Measurements from ENCODE around the gene TOMM6. TPM values are rescaled to one million over a fixed set of nuclear protein-coding genes. Genes with fewer than 3 reads are reported as not detected.
A peak's percentile ranks its signal among the peaks of the same experiment; 100 is the strongest.

The TOMM6 gene
- 125 and 201 TPM in 2 replicates for total RNA-seq (2014; rRNA removed; shearing (Covaris generic); ENCODE audit: low replicate concordance)

DNA sequence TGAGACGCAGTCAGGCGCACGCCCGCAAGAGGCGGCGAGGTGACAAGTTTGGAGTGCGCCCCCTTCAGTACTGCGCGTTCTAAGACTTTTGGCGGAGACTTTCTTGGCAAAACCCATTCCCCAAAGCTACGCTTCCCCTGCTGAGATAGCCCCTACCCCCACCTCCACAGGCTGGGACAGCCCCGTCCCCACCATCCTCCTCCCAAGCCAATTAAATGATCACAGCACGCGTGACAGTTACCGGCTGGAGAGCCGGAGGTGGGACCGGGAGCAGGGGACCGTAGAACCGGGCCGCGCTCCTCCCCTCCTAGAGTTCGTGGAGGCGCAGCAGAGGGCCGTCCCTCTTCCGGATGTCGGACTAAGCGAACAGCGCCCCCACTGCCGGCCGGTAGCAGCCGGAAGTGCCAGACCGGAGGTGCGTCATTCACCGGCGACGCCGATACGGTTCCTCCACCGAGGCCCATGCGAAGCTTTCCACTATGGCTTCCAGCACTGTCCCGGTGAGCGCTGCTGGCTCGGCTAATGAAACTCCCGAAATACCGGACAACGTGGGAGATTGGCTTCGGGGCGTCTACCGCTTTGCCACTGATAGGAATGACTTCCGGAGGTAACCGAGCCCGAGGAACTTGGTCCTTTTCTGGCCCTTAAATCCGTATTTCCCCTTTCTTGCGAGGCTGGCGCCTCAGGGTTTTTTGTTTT lies at the start of gene TOMM6:
TOMM6 (plus strand) TSS at position 476 of the 699 bp plus-strand sequence; CDS start at position 480, 4 bp downstream.
- peak; percentile 88 for DNase-seq

DNA sequence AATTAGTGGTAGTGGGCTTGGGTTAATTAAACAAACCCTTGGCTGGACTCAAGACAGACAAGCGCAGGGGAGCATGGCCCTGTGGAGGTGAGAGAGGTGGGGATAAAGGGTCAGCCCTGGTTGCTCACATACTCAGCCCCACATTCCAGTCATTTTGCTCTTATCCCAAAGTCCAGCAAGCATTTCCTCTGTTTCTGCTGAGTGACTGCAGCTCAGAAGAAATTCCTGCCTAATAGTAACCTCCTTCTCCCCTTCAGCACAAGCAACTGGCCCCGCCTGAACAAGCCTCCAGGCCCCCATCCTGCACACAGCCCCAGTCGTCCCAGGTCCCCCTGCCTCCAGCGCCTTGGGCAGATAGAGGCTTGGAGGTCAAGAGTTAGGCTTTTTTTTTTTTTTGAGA lies 48.5 kb upstream of the TOMM6 start:
- H3K9me3 ChIP-seq = no peaks in the 10 kb centered on the region
- no peak overlapping the region for H3K4me3 ChIP-seq
- no peaks in the 10 kb centered on the region for H3K27me3 ChIP-seq
- H3K36me3 ChIP-seq = no peaks in the 10 kb centered on the region
- no peak for DNase-seq

More for the DNA sequence above, at the start of gene TOMM6:
- H3K27me3 ChIP-seq = no peaks in the 10 kb centered on the region
- peaks cover 29% of the 10 kb centered on the region for H3K36me3 ChIP-seq
- H3K4me3 ChIP-seq = peak within 1 kb of the TSS; percentile 96
- H3K9me3 ChIP-seq = no peaks in the 10 kb centered on the region

- no peaks in the 10 kb centered on the region for H3K27me3 ChIP-seq
- no peak overlapping the region for H3K4me3 ChIP-seq
- no peak for DNase-seq
- H3K9me3 ChIP-seq = no peaks in the 10 kb centered on the region
- no peaks in the 10 kb centered on the region for H3K36me3 ChIP-seq
Observed at GRCh38 chr6:41740366-41741162, 46.9 kb upstream of the TOMM6 start.

- Histone ChIP-seq H3K36me3 (no peaks in the 10 kb centered on the region), H3K4me3 (no peak overlapping the region), H3K9me3 (no peaks in the 10 kb centered on the region), H3K27me3 (no peaks in the 10 kb centered on the region)
- DNase-seq = no peak
Observed at GRCh38 chr6:41741625-41742490, 45.6 kb upstream of the TOMM6 start.

DNA sequence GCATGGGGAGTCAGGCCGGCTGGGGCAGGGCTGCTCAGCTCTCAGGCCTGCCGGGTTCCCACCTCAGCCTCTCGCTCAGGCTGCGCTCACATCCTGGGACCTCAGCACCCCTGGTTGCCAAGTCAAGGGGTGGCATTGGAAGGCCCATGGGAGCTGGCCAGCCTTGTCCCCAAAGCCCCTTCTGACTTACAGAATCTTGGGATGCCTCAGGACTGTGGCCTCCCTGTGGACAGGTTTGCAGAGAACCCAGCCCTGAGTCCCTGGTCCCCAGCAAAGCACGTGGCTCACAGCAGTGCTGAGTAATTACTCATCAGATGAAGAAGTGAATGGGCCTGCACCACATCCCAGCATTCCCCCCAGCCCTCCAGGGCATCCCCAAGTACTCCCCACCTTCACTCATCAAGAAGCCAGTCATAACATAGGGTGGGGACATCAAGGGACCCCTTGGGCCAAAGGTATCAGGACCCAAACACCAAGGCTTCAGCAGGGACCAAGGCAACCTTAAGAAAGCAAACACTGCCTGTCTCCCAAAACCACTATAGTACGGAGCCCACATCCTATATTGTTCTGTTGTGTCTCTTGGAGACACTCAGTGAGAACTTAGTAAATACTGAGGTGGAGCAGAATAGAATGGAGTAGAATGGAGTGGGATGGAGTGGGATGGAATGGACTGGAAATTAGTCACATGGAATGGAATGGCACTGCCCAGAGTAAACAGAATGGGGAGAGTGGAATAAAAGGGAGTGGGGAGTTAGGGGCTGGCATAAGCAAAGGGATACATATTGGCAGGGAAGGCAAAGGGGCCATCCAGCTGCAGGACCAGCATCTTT lies 43.9 kb upstream of the TOMM6 start:
- H3K9me3 ChIP-seq = no peaks in the 10 kb centered on the region
- DNase-seq = no peak
- H3K4me3 ChIP-seq = no peak overlapping the region
- H3K27me3 ChIP-seq = no peaks in the 10 kb centered on the region
- H3K36me3 ChIP-seq = no peaks in the 10 kb centered on the region

DNA sequence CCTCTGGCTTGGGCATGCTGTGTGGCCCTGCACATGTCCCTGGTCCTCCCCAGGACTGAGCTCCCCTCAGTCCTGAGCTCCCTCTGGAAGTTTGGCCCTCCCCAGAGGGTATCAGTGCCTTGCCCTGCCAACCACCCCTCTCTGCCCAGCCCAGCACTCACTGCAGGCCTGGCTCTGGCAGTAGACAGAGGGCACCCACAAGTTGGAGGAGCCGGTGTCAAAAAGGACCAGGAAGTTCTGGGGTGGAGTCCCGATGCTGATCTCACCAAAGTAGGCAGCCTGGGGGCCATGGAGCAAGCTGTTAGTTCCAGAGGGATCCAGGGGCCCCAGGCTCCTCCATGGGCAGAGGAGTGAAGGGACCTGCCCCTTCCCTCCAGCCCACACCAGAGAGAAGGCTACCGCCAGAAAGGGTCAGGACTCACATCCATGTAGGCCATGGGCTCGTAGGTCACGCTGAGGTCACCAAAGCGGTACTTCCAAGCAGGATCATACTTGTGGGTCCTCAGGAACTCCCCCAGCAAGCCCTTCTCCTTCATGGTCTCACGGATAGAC lies 43.2 kb upstream of the TOMM6 start:
- Histone ChIP-seq H3K4me3 (no peak overlapping the region), H3K9me3 (no peaks in the 10 kb centered on the region), H3K36me3 (no peaks in the 10 kb centered on the region), H3K27me3 (no peaks in the 10 kb centered on the region)
- DNase-seq = no peak

GRCh38 chr6:41746107-41746506 lies 41.4 kb upstream of the TOMM6 start:
- no peak overlapping the region for H3K4me3 ChIP-seq
- H3K9me3 ChIP-seq = no peaks in the 10 kb centered on the region
- H3K36me3 ChIP-seq = no peaks in the 10 kb centered on the region
- no peaks in the 10 kb centered on the region for H3K27me3 ChIP-seq
- no peak for DNase-seq

GRCh38 chr6:41747256-41748101 lies 40.0 kb upstream of the TOMM6 start, which contains the start of gene PGC:
Gene PGC (minus strand): TSS chr6:41747397. CDS start chr6:41747334, 63 bp downstream.
- DNase-seq = no peak
- no peaks in the 10 kb centered on the region for H3K27me3 ChIP-seq
- no peak within 1 kb of the TSS for H3K4me3 ChIP-seq
- no peaks in the 10 kb centered on the region for H3K36me3 ChIP-seq
- no peaks in the 10 kb centered on the region for H3K9me3 ChIP-seq

DNA sequence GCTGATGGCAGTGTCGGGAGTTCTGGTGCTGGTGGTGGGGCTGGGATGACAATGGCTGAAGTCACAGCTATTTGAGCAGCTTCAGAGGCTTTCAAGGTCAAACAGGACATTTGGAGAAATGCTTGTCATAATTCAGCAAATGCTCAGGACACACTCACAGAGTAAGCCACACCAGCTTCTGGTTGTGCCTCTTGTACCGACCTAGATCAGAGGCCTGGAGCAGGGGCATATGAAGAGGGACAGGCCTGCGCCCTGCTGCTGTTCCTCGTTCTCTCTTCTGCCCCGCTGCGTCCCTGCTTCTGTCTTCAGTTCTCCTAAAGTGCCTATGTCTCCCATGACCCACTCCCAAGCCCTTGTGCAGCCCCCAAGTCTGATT lies 39.4 kb upstream of the TOMM6 start:
- Histone ChIP-seq H3K9me3 (no peaks in the 10 kb centered on the region), H3K36me3 (no peaks in the 10 kb centered on the region), H3K27me3 (no peaks in the 10 kb centered on the region), H3K4me3 (no peak overlapping the region)
- no peak for DNase-seq

GRCh38 chr6:41748542-41748941 lies 39.0 kb upstream of the TOMM6 start:
- no peak for DNase-seq
- Histone ChIP-seq H3K27me3 (no peaks in the 10 kb centered on the region), H3K36me3 (no peaks in the 10 kb centered on the region), H3K9me3 (no peaks in the 10 kb centered on the region), H3K4me3 (no peak overlapping the region)

GRCh38 chr6:41750374-41750773 lies 37.1 kb upstream of the TOMM6 start:
- Histone ChIP-seq H3K9me3 (no peaks in the 10 kb centered on the region), H3K36me3 (no peaks in the 10 kb centered on the region), H3K27me3 (no peaks in the 10 kb centered on the region), H3K4me3 (no peak overlapping the region)
- no peak for DNase-seq

DNA sequence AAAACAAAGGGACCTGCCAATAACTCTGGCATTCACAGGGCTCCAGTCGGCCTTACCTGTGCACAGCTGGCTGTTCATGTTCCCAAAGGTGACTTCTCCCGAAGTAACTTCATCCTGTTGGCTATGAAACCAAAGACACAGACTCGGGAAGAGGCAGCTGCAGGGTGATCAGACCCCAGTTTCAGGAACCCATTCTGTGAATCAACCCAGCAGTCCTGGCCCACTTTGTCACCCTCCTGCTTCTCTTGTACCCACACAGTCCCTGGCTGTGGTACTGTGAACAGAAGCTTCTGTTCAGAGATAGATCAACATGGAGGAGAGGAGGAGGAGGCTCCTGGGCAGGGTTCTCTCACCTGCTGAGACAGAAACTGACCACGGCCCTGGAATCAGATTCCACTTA lies 31.6 kb upstream of the TOMM6 start:
- H3K36me3 ChIP-seq = no peaks in the 10 kb centered on the region
- no peak overlapping the region for H3K4me3 ChIP-seq
- DNase-seq = no peak
- no peaks in the 10 kb centered on the region for H3K27me3 ChIP-seq
- H3K9me3 ChIP-seq = no peaks in the 10 kb centered on the region

GRCh38 chr6:41756354-41756753 lies 31.1 kb upstream of the TOMM6 start:
- Histone ChIP-seq H3K4me3 (no peak overlapping the region), H3K27me3 (no peaks in the 10 kb centered on the region), H3K9me3 (no peaks in the 10 kb centered on the region), H3K36me3 (no peaks in the 10 kb centered on the region)
- DNase-seq = no peak

- H3K36me3 ChIP-seq = no peaks in the 10 kb centered on the region
- no peak for DNase-seq
- no peak overlapping the region for H3K4me3 ChIP-seq
- H3K9me3 ChIP-seq = no peaks in the 10 kb centered on the region
- H3K27me3 ChIP-seq = no peaks in the 10 kb centered on the region
Observed at GRCh38 chr6:41757271-41757670, 30.2 kb upstream of the TOMM6 start.

- no peaks in the 10 kb centered on the region for H3K27me3 ChIP-seq
- no peak overlapping the region for H3K4me3 ChIP-seq
- no peaks in the 10 kb centered on the region for H3K36me3 ChIP-seq
- DNase-seq = no peak
- H3K9me3 ChIP-seq = no peaks in the 10 kb centered on the region
Observed at GRCh38 chr6:41757931-41758640, 29.4 kb upstream of the TOMM6 start.

Data from MG63 (cell line).